Mesenchymal stem cell (in vitro differentiated cells and primary cell): ENCODE measurements around the gene PRKG2.
"Not testable (repeated sequence)": the region's sequence is repeated elsewhere in the genome, so short reads cannot be mapped to it uniquely, and the experiment has no call there.

ENCODE experiments used
- DNase-seq: peaks from one replicate; pipeline ENCODE4 v3.0.0-alpha.2; 2013
- H2AFZ ChIP-seq: one replicate; pipeline ENCODE4 v1.6.1; 2013; ENCODE audit warnings: low read depth, mild to moderate bottlenecking, control low read depth, inconsistent platforms, low read length, moderate library complexity
- H2AK5ac ChIP-seq: 2 replicates; pipeline ENCODE4 v1.6.1; 2013; ENCODE audit warnings: low read length, moderate library complexity, mild to moderate bottlenecking, inconsistent platforms; ENCODE audit not compliant: severe bottlenecking
- H2BK120ac ChIP-seq: one replicate; pipeline ENCODE4 v1.6.1; 2013; ENCODE audit warnings: low read depth, mild to moderate bottlenecking, inconsistent platforms, low read length, moderate library complexity
- H2BK12ac ChIP-seq, 2 experiments: one replicate each; pipeline ENCODE4 v1.6.1; 2013; ENCODE audit warnings: inconsistent platforms in 2 of 2, low read length in 2 of 2, mild to moderate bottlenecking in 2 of 2, moderate library complexity in 2 of 2, control low read depth in 1 of 2
- H2BK15ac ChIP-seq: one replicate; pipeline ENCODE4 v1.6.1; 2013; ENCODE audit warnings: mild to moderate bottlenecking, low read depth, inconsistent platforms; ENCODE audit not compliant: poor library complexity, severe bottlenecking
- H2BK5ac ChIP-seq: 2 replicates; pipeline ENCODE4 v1.6.1; 2013; ENCODE audit warnings: low read depth, mild to moderate bottlenecking, low read length, control low read depth, inconsistent platforms; ENCODE audit not compliant: poor library complexity, severe bottlenecking
- H3K14ac ChIP-seq, 2 experiments: one replicate each; pipeline ENCODE4 v1.6.1; 2013; ENCODE audit warnings: inconsistent platforms in 2 of 2, low read length in 2 of 2, control low read depth in 1 of 2, mild to moderate bottlenecking in 1 of 2, moderate library complexity in 1 of 2
- H3K18ac ChIP-seq, 2 experiments: one replicate each; pipeline ENCODE4 v1.6.1; 2013; ENCODE audit warnings: inconsistent platforms in 2 of 2, low read length in 2 of 2, control low read depth in 1 of 2, low read depth in 1 of 2, mild to moderate bottlenecking in 1 of 2
- H3K23ac ChIP-seq, 2 experiments: one replicate each; pipeline ENCODE4 v1.6.1; 2013; ENCODE audit warnings: inconsistent platforms in 2 of 2, low read length in 2 of 2, mild to moderate bottlenecking in 2 of 2, moderate library complexity in 2 of 2, control low read depth in 1 of 2
- H3K27ac ChIP-seq: 2 replicates; pipeline ENCODE4 v1.5.1; 2013; ENCODE audit warnings: mild to moderate bottlenecking, moderate library complexity, low read length, control low read depth, inconsistent platforms; ENCODE audit not compliant: poor library complexity, severe bottlenecking
- H3K27me3 ChIP-seq, 2 experiments: 2 replicates each; pipeline versions ENCODE4 v1.6.1 to v1.7.0; 2013; ENCODE audit warnings: low read length in 2 of 2, mild to moderate bottlenecking in 2 of 2, moderate library complexity in 2 of 2, control low read depth in 1 of 2, inconsistent platforms in 1 of 2; ENCODE audit not compliant: control insufficient read depth in 1 of 2, insufficient read depth in 1 of 2
- H3K36me3 ChIP-seq, 2 experiments: 2 replicates each; pipeline versions ENCODE4 v1.6.1 to v1.7.0; 2013; ENCODE audit warnings: low read length in 2 of 2, control low read depth in 1 of 2, inconsistent platforms in 1 of 2, low read depth in 1 of 2, mild to moderate bottlenecking in 1 of 2; ENCODE audit not compliant: insufficient read depth in 2 of 2, control insufficient read depth in 1 of 2
- H3K4ac ChIP-seq, 2 experiments: one replicate each; pipeline ENCODE4 v1.6.1; 2013; ENCODE audit warnings: inconsistent platforms in 2 of 2, low read length in 2 of 2, mild to moderate bottlenecking in 2 of 2, moderate library complexity in 2 of 2, control low read depth in 1 of 2, low read depth in 1 of 2
- H3K4me1 ChIP-seq: 2 replicates; pipeline ENCODE4 v1.6.1; 2013; ENCODE audit warnings: low read depth, low read length, control low read depth; ENCODE audit not compliant: control insufficient read depth, insufficient read depth
- H3K4me2 ChIP-seq: 2 replicates; pipeline ENCODE4 v1.6.1; 2013; ENCODE audit warnings: low read length, mild to moderate bottlenecking, inconsistent platforms; ENCODE audit not compliant: poor library complexity, severe bottlenecking
- H3K4me3 ChIP-seq, 2 experiments: 2 replicates each; pipeline versions ENCODE4 v1.5.1 to v1.7.0; 2013; ENCODE audit warnings: low read length in 2 of 2, mild to moderate bottlenecking in 2 of 2, control low read depth in 1 of 2, low read depth in 1 of 2; ENCODE audit not compliant: insufficient read depth in 1 of 2
- H3K79me1 ChIP-seq: replicated peaks from 2 replicates; pipeline ENCODE4 v1.6.1; 2013; ENCODE audit warnings: mild to moderate bottlenecking, control low read depth, low read length, inconsistent platforms; ENCODE audit not compliant: poor library complexity, severe bottlenecking
- H3K9ac ChIP-seq: 2 replicates; pipeline ENCODE4 v1.7.0; 2013; ENCODE audit warnings: mild to moderate bottlenecking, low read length, moderate library complexity
- H3K9me3 ChIP-seq: 2 replicates; pipeline ENCODE4 v1.7.0; 2013; ENCODE audit warnings: mild to moderate bottlenecking, low read length; ENCODE audit not compliant: control insufficient read depth
- H4K8ac ChIP-seq: one replicate; pipeline ENCODE4 v1.6.1; 2013; ENCODE audit warnings: inconsistent platforms, mild to moderate bottlenecking, low read length, moderate library complexity
- H4K91ac ChIP-seq: one replicate; pipeline ENCODE4 v1.6.1; 2013; ENCODE audit warnings: mild to moderate bottlenecking, low read length, inconsistent platforms
- WGBS: methylation state at CpG from one replicate; pipeline ENCODE4 v1.1.7; 2013; ENCODE audit warnings: mixed read lengths; 5-methylcytosine and 5-hydroxymethylcytosine counted together

The PRKG2 gene

DNA sequence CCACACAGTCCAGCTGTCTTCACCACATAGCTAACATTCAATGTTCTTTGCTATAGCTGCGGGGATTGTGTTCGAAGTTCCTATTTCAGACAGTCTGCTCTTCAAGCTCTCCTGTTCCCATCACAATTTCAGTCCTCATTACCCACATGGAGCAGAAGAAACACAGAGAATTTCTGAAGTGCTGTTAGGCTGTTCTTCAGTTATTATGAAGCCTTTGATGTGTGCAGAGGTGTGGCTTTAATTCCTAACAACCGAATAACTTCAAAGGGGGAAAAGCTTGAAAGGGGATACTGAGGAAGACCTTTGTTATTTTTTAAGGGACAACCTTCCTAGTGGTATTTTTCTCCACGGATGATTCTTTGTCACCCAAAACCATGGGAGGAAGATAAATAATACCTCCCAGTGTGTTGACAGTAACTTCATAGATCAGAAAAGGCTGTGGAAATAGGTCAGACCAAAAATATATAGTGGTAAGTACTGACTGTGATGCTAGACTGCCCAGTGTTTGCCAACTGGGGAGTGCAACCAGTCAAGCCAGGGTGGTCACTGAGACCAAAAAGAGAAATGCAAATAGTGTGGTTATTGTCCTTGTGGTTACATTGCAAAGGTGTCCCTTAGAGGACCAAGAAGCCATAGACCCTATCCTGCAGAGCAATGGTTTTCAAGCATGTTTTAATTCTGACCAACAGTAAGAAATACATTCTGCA, 52.1 kb downstream of the PRKG2 start:
- Histone ChIP-seq H4K91ac (no peak overlapping the region), H2BK5ac (no peak overlapping the region), H3K9ac (no peak overlapping the region), H2AFZ (no peak overlapping the region), H2BK15ac (no peak overlapping the region), H3K9me3 (no peaks in the 10 kb centered on the region), H3K14ac (no peak overlapping the region), H2AK5ac (no peak overlapping the region), H3K4me1 (peaks cover 3% of the 10 kb centered on the region), H3K4me3 (no peak overlapping the region), H3K27me3 (no peaks in the 10 kb centered on the region), H3K18ac (no peak overlapping the region), H3K4me2 (no peak overlapping the region), H2BK12ac (no peak overlapping the region), H3K79me1 (no peaks in the 10 kb centered on the region), H3K23ac (no peak overlapping the region), H2BK120ac (no peak overlapping the region), H4K8ac (no peak overlapping the region), H3K4ac (no peak overlapping the region), H3K36me3 (peaks cover 0 to 12% of the 10 kb centered on the region in 2 experiments), H3K27ac (no peak overlapping the region)
- DNase-seq, result no peak
- WGBS, result 89% methylated on average over 3 of the region's 4 CpGs

- DNase-seq, result peak; percentile 5
- Histone ChIP-seq H3K4me3 (peak overlapping the region; percentile 29 to 44), H3K18ac (peak overlapping the region; percentile 34 to 43), H3K4me2 (peak overlapping the region; percentile 56), H4K8ac (peak overlapping the region; percentile 64), H3K36me3 (peaks cover 0 to 40% of the 10 kb centered on the region in 2 experiments), H2AFZ (peak overlapping the region; percentile 53)
- H3K27me3 ChIP-seq, H2BK5ac ChIP-seq, H2AK5ac ChIP-seq, H2BK12ac ChIP-seq, H3K79me1 ChIP-seq, H3K4ac ChIP-seq, H2BK120ac ChIP-seq, H3K4me1 ChIP-seq, H4K91ac ChIP-seq, H3K23ac ChIP-seq, H3K14ac ChIP-seq, H3K9me3 ChIP-seq, H3K9ac ChIP-seq, H2BK15ac ChIP-seq, H3K27ac ChIP-seq: not testable (repeated sequence)
- WGBS, result 27% methylated on average over 25 of the region's 30 CpGs
Observed at GRCh38 chr4:81153714-81154323, 61.2 kb downstream of the PRKG2 start.

DNA sequence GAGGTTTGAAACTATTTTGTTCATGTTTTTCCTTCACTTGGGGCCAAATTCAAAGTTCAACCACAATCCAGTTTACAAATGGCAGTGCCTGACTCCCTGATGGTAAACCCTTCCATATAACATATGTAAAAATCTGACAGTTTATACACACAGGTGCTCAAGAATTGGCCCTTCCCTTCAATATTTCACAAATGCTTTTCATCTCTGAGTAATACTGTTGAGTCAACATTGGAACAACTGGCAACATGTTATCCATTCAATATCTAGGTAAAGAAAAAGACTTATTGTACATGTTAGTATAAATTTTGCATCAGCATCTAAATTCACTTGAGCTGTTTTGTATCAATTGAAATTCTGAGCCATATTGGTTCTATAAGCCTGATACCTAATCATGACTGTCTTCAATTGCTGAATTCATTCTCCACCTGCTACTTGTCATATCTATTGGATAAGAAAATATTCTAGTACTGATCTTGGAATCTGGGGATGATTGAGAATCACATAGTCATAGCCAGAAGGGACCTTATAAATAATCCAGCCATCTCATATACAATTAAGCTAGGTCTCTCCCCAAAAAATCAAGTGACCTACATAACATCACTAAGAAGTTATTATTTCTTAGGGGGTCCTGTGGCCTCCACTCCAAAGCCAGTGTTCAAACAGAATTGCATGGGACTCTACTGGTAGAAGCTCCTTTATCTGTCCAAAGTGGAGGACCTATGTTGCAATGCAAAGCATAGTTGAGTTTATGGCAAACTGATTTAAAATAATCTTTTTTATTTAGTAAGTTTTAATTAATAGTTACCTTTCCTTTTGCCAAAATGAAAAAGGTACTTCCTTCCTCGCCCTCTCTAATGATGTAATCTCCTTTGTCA, 61.9 kb downstream of the PRKG2 start:
- H3K18ac ChIP-seq, result no peak overlapping the region
- no peak overlapping the region for H3K14ac ChIP-seq
- H3K4ac ChIP-seq, result no peak overlapping the region
- H2BK5ac ChIP-seq, result no peak overlapping the region
- H3K36me3 ChIP-seq, result peaks cover 0 to 47% of the 10 kb centered on the region in 2 experiments
- no peak overlapping the region for H2AFZ ChIP-seq
- no peak overlapping the region for H3K4me2 ChIP-seq
- no peak overlapping the region for H3K23ac ChIP-seq
- no peak overlapping the region for H3K27ac ChIP-seq
- DNase-seq, result no peak
- no peak overlapping the region for H3K9ac ChIP-seq
- H4K8ac ChIP-seq, result no peak overlapping the region
- H2BK12ac ChIP-seq, result no peak overlapping the region
- no peak overlapping the region for H4K91ac ChIP-seq
- WGBS, result no CpG with 5 or more reads among the region's 1 CpG
- H2BK15ac ChIP-seq, result no peak overlapping the region
- no peak overlapping the region for H2BK120ac ChIP-seq
- no peak overlapping the region for H2AK5ac ChIP-seq
- no peaks in the 10 kb centered on the region for H3K79me1 ChIP-seq
- no peak overlapping the region for H3K4me3 ChIP-seq
- H3K4me1 ChIP-seq, result no peaks in the 10 kb centered on the region
- H3K27me3 ChIP-seq, result no peaks in the 10 kb centered on the region
- no peaks in the 10 kb centered on the region for H3K9me3 ChIP-seq

DNA sequence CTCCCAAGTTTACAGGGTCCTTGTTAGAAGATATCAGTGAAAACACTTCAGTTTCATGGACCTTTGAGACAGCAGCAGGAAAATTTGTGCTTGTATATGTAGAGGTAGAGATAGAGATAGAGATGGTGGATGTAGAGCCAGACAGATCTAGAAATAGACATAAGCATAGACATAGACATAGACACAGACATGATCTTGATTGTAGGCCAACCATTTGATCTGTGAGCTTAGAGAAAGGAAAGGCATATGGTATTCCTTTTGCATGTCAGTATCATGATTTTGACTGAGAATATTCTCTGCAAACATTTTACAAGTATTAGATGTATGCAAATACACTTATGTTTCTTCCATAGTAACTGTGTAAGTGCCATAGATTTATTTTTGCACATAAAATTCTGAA, 65.0 kb downstream of the PRKG2 start:
- Histone ChIP-seq H3K27me3 (no peaks in the 10 kb centered on the region), H2BK12ac (no peak overlapping the region), H3K23ac (no peak overlapping the region), H2BK5ac (no peak overlapping the region), H3K9me3 (no peaks in the 10 kb centered on the region), H2AK5ac (no peak overlapping the region), H3K4me3 (no peak overlapping the region), H2BK15ac (no peak overlapping the region), H3K18ac (no peak overlapping the region), H3K4ac (no peak overlapping the region), H4K8ac (no peak overlapping the region), H2BK120ac (no peak overlapping the region), H3K4me1 (no peaks in the 10 kb centered on the region), H4K91ac (no peak overlapping the region), H3K36me3 (peaks cover 0 to 74% of the 10 kb centered on the region in 2 experiments), H3K4me2 (no peak overlapping the region), H3K27ac (no peak overlapping the region), H3K14ac (no peak overlapping the region), H3K9ac (no peak overlapping the region), H2AFZ (no peak overlapping the region), H3K79me1 (no peaks in the 10 kb centered on the region)
- no peak for DNase-seq
